ENCODE measurements around the gene HIPK2.

DNA sequence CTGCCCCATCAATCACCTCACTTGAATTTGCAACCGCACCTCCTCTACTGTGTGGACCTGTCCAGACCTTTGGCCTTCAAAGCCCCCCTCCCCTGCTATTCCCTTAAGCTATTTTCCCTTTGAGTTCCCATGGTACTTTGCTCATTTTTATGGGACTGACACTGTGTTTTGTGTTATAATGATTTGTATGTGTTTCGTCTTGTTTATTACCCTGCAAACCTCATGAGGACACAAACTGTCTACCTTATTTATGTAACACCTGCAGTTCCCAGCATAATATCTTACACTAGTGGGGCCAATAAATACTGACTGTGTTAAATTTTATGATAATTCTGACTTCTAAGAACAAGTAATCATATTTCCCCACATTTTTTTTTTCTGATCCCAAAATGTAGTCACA, 183.7 kb downstream of the HIPK2 start:
- TF ChIP-seq, protein P1, sequence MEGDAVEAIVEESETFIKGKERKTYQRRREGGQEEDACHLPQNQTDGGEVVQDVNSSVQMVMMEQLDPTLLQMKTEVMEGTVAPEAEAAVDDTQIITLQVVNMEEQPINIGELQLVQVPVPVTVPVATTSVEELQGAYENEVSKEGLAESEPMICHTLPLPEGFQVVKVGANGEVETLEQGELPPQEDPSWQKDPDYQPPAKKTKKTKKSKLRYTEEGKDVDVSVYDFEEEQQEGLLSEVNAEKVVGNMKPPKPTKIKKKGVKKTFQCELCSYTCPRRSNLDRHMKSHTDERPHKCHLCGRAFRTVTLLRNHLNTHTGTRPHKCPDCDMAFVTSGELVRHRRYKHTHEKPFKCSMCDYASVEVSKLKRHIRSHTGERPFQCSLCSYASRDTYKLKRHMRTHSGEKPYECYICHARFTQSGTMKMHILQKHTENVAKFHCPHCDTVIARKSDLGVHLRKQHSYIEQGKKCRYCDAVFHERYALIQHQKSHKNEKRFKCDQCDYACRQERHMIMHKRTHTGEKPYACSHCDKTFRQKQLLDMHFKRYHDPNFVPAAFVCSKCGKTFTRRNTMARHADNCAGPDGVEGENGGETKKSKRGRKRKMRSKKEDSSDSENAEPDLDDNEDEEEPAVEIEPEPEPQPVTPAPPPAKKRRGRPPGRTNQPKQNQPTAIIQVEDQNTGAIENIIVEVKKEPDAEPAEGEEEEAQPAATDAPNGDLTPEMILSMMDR (conservative IDR thresholded peaks at IDR 0.05; ENCODE audit: low read depth, low read length): no peak
- no peak for TF ChIP-seq RFX5 (IDR thresholded peaks at IDR 0.05; ENCODE audit: low read depth, low read length)
- TF ChIP-seq POLR2A (IDR thresholded peaks at IDR 0.05; ENCODE audit: low read depth, low read length): no peak
- TF ChIP-seq, protein P2, sequence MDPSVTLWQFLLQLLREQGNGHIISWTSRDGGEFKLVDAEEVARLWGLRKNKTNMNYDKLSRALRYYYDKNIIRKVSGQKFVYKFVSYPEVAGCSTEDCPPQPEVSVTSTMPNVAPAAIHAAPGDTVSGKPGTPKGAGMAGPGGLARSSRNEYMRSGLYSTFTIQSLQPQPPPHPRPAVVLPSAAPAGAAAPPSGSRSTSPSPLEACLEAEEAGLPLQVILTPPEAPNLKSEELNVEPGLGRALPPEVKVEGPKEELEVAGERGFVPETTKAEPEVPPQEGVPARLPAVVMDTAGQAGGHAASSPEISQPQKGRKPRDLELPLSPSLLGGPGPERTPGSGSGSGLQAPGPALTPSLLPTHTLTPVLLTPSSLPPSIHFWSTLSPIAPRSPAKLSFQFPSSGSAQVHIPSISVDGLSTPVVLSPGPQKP (IDR thresholded peaks at IDR 0.05; ENCODE audit: borderline replicate concordance, low read depth, low read length): no peak

Data from IMR-90 (cell line).